Measurements from ENCODE around the gene LPIN1.

LPIN1 gene

GRCh38 chr2:11764359-11764758 lies 17.9 kb downstream of the LPIN1 start:
- DNase-seq: no peak

- DNase-seq: no peak
These were observed 18.5 kb downstream of the LPIN1 start for GRCh38 chr2:11764920-11765319.

GRCh38 chr2:11765501-11765900 lies 19.1 kb downstream of the LPIN1 start:
- DNase-seq: no peak

- DNase-seq: no peak
These were observed 19.6 kb downstream of the LPIN1 start for GRCh38 chr2:11766016-11766415.

GRCh38 chr2:11767779-11768178 lies 21.3 kb downstream of the LPIN1 start:
- DNase-seq: no peak

GRCh38 chr2:11768946-11769345 lies 22.5 kb downstream of the LPIN1 start:
- DNase-seq: no peak

GRCh38 chr2:11769516-11769915 lies 23.1 kb downstream of the LPIN1 start:
- DNase-seq: no peak

- no peak for DNase-seq
These were observed 24.2 kb downstream of the LPIN1 start for GRCh38 chr2:11770531-11771188.

GRCh38 chr2:11771971-11772615 lies 25.7 kb downstream of the LPIN1 start:
- DNase-seq: no peak

GRCh38 chr2:11773111-11773510 lies 26.7 kb downstream of the LPIN1 start:
- no peak for DNase-seq

- no peak for DNase-seq
These were observed 27.5 kb downstream of the LPIN1 start for GRCh38 chr2:11773747-11774525.

GRCh38 chr2:11774600-11774999 lies 28.2 kb downstream of the LPIN1 start:
- DNase-seq: no peak

- DNase-seq: no peak
These were observed 29.0 kb downstream of the LPIN1 start for GRCh38 chr2:11775384-11775783.

- no peak for DNase-seq
These were observed 30.8 kb downstream of the LPIN1 start for GRCh38 chr2:11777066-11777782.

- no peak for DNase-seq
These were observed 31.5 kb downstream of the LPIN1 start for GRCh38 chr2:11777886-11778415.

GRCh38 chr2:11778416-11778815 lies 32.0 kb downstream of the LPIN1 start:
- no peak for DNase-seq

- peak; percentile 89 for DNase-seq
These were observed 32.7 kb downstream of the LPIN1 start for GRCh38 chr2:11778923-11779757.

- no peak for DNase-seq
These were observed 35.2 kb downstream of the LPIN1 start for GRCh38 chr2:11781602-11782001.

- no peak for DNase-seq
These were observed 37.8 kb downstream of the LPIN1 start for GRCh38 chr2:11784280-11784679.

- DNase-seq: peak; percentile 56
These were observed 38.5 kb downstream of the LPIN1 start for GRCh38 chr2:11784747-11785610.

- DNase-seq: no peak
These were observed 39.1 kb downstream of the LPIN1 start for GRCh38 chr2:11785611-11785940.

Data from stimulated activated CD4-positive, alpha-beta T cell treated with anti-CD3 and anti-CD28 coated beads, Interleukin-12 subunit alpha, Interleukin-12 subunit beta, amount 100 ng/mL, for 4 hours (primary cell).